ENCODE results near the gene ADGRV1.

DNA sequence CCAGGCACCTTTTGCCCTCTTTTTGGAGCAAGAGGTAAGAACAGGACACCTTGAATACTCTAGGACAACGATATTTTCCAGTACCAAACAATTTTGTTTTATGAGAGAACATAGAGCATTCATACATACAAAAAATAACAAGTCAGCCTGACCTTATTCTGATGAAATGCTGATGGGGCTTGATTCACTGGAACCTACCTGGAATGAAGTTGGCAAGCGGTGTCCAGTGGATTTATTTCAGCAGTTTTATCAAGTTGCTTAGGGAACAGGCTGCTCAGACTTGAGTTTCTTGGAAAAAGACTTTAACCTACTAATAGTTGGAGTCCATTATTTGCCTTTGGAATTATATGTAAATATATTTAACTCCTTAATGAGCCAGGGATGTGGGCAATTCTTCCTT is 502.5 kb downstream of the ADGRV1 start:
- TF ChIP-seq, protein P1, sequence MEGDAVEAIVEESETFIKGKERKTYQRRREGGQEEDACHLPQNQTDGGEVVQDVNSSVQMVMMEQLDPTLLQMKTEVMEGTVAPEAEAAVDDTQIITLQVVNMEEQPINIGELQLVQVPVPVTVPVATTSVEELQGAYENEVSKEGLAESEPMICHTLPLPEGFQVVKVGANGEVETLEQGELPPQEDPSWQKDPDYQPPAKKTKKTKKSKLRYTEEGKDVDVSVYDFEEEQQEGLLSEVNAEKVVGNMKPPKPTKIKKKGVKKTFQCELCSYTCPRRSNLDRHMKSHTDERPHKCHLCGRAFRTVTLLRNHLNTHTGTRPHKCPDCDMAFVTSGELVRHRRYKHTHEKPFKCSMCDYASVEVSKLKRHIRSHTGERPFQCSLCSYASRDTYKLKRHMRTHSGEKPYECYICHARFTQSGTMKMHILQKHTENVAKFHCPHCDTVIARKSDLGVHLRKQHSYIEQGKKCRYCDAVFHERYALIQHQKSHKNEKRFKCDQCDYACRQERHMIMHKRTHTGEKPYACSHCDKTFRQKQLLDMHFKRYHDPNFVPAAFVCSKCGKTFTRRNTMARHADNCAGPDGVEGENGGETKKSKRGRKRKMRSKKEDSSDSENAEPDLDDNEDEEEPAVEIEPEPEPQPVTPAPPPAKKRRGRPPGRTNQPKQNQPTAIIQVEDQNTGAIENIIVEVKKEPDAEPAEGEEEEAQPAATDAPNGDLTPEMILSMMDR (IDR thresholded peaks at IDR 0.05; ENCODE audit: low read depth, low read length, poor library complexity, severe bottlenecking) = no peak
- no peak for TF ChIP-seq EZH2phosphoT487 (IDR thresholded peaks at IDR 0.05; ENCODE audit: borderline replicate concordance, low read length)

All from DOHH2 (cell line).